ENCODE results near the gene HIRIP3. TPM values are rescaled to one million over a fixed set of nuclear protein-coding genes. Genes with fewer than 3 reads are reported as not detected.
A peak's percentile ranks its signal among the peaks of the same experiment; 100 is the strongest.

HIRIP3 gene
- total RNA-seq, 1 donor, result 13.6 TPM

DNA sequence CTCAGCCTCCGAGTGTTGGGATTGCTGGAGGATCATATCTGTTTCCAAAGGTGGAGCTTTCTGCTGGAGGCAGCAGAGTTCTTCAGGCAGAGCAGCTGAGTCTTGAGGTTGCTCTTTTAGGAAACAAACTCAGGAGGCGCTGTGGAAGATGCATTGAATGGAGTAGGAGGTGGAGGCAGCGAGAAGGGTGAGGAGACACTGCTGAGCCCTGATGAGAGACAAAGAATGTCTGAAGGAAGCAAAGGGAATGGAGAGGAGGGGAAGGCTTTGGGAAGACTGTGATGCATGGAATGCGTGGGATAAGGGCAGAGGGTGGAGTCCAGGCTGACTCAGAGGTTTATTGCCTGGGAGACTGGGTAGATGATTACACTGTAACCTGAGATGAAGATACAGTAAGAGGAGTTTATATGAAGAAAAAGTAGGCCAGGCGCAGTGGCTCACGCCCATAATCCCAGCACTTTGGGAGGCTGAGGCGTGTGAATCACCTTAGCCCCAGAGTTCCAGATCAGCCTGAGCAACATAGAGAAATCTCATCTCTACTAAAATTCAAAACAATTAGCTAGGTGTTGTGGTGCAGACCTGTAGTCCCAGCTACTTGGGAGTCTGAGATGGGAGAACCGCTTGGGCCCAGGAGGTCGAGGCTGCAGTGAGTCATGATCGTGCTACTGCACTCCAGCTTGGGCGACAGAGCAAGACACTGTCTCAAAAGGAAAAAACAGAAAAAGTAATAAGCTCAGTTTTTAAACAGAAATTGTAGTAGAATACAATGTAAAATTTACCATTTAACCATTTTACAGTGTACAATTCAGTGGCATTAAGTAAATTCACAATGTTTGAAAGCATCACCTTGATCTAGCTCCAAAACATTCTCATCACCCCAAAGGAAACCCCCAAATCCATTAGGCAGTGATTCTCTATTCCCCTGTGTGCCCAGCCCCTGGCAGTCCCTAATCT lies 51.3 kb downstream of the HIRIP3 start:
- TF ChIP-seq, protein P1, sequence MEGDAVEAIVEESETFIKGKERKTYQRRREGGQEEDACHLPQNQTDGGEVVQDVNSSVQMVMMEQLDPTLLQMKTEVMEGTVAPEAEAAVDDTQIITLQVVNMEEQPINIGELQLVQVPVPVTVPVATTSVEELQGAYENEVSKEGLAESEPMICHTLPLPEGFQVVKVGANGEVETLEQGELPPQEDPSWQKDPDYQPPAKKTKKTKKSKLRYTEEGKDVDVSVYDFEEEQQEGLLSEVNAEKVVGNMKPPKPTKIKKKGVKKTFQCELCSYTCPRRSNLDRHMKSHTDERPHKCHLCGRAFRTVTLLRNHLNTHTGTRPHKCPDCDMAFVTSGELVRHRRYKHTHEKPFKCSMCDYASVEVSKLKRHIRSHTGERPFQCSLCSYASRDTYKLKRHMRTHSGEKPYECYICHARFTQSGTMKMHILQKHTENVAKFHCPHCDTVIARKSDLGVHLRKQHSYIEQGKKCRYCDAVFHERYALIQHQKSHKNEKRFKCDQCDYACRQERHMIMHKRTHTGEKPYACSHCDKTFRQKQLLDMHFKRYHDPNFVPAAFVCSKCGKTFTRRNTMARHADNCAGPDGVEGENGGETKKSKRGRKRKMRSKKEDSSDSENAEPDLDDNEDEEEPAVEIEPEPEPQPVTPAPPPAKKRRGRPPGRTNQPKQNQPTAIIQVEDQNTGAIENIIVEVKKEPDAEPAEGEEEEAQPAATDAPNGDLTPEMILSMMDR (IDR thresholded peaks at IDR 0.05; ENCODE audit: insufficient read depth, low read length), result peak; percentile 49
- peak; percentile 98 for DNase-seq (ENCODE audit: low read depth)
- peak overlapping the region; percentile 19 for H3K4me3 ChIP-seq (ENCODE audit: low read depth, low read length)

Other genes starting within 250 kb of the HIRIP3 start
- gene C16orf54, start 249.6 kb downstream of the HIRIP3 start, total RNA-seq (ENCODE audit: low replicate concordance), result not detected in 2 replicates
- gene ZG16, start 217.4 kb downstream of the HIRIP3 start, total RNA-seq (ENCODE audit: low replicate concordance), result not detected in 2 replicates
- gene KIF22, start 204.9 kb downstream of the HIRIP3 start, total RNA-seq (ENCODE audit: low replicate concordance), result 7.2 and 52.4 TPM in 2 replicates
- 74.0 and 159 TPM in 2 replicates for gene MAZ, start 189.1 kb downstream of the HIRIP3 start, total RNA-seq (ENCODE audit: low replicate concordance)
- 7.7 and 32.0 TPM in 2 replicates for gene PRRT2, start 183.4 kb downstream of the HIRIP3 start, total RNA-seq (ENCODE audit: low replicate concordance)
- gene PAGR1, start 179.5 kb downstream of the HIRIP3 start, total RNA-seq (ENCODE audit: low replicate concordance), result 23.4 and 61.2 TPM in 2 replicates
- gene MVP, start 175.2 kb downstream of the HIRIP3 start, total RNA-seq (ENCODE audit: low replicate concordance), result 202 and 275 TPM in 2 replicates
- 66.2 and 79.2 TPM in 2 replicates for gene CDIPT, start 132.4 kb downstream of the HIRIP3 start, total RNA-seq (ENCODE audit: low replicate concordance)
- 1.4 and 12.3 TPM in 2 replicates for gene SEZ6L2, start 96.1 kb downstream of the HIRIP3 start, total RNA-seq (ENCODE audit: low replicate concordance)
- gene ASPHD1, start 95.1 kb downstream of the HIRIP3 start, total RNA-seq (ENCODE audit: low replicate concordance), result 0.98 and 1.5 TPM in 2 replicates
- gene KCTD13, start 69.4 kb downstream of the HIRIP3 start, total RNA-seq (ENCODE audit: low replicate concordance), result 12.5 and 41.9 TPM in 2 replicates
- gene TMEM219, start 33.5 kb downstream of the HIRIP3 start, total RNA-seq (ENCODE audit: low replicate concordance), result 57.3 and 68.0 TPM in 2 replicates
- gene TAOK2, start 21.7 kb downstream of the HIRIP3 start, total RNA-seq (ENCODE audit: low replicate concordance), result 44.6 and 57.2 TPM in 2 replicates
- gene INO80E, start 624 bp upstream of the HIRIP3 start, total RNA-seq (ENCODE audit: low replicate concordance), result 6.5 and 36.5 TPM in 2 replicates
- gene DOC2A, start 15.4 kb upstream of the HIRIP3 start, total RNA-seq (ENCODE audit: low replicate concordance), result not detected in 2 replicates
- gene C16orf92, start 27.6 kb upstream of the HIRIP3 start, total RNA-seq (ENCODE audit: low replicate concordance), result not detected in 2 replicates
- 0.18 TPM in 1 of 2 replicates, not detected in the other for gene TLCD3B, start 35.7 kb upstream of the HIRIP3 start, total RNA-seq (ENCODE audit: low replicate concordance)
- gene ALDOA, start 70.1 kb upstream of the HIRIP3 start, total RNA-seq (ENCODE audit: low replicate concordance), result 522 and 792 TPM in 2 replicates
- 70.8 and 154 TPM in 2 replicates for gene PPP4C, start 80.4 kb upstream of the HIRIP3 start, total RNA-seq (ENCODE audit: low replicate concordance)
- 0.09 and 0.16 TPM in 2 replicates for gene TBX6, start 96.3 kb upstream of the HIRIP3 start, total RNA-seq (ENCODE audit: low replicate concordance)
- 15.8 and 19.8 TPM in 2 replicates for gene YPEL3, start 100.6 kb upstream of the HIRIP3 start, total RNA-seq (ENCODE audit: low replicate concordance)
- 1.5 TPM in 2 replicates for gene GDPD3, start 117.9 kb upstream of the HIRIP3 start, total RNA-seq (ENCODE audit: low replicate concordance)
- 23.4 and 90.5 TPM in 2 replicates for gene MAPK3, start 127.6 kb upstream of the HIRIP3 start, total RNA-seq (ENCODE audit: low replicate concordance)
- gene CORO1A, start 188.0 kb upstream of the HIRIP3 start, total RNA-seq (ENCODE audit: low replicate concordance), result 1.9 and 2.8 TPM in 2 replicates
- gene BOLA2B, start 198.0 kb upstream of the HIRIP3 start, total RNA-seq (ENCODE audit: low replicate concordance), result 68.6 and 137 TPM in 2 replicates
- 12.0 and 52.4 TPM in 2 replicates for gene SLX1A, start 198.3 kb upstream of the HIRIP3 start, total RNA-seq (ENCODE audit: low replicate concordance)
- 6.0 and 7.0 TPM in 2 replicates for gene SULT1A3, start 203.6 kb upstream of the HIRIP3 start, total RNA-seq (ENCODE audit: low replicate concordance)

Measured in fibroblast of the aortic adventitia (primary cell).